Central memory CD4-positive, alpha-beta T cell (primary cell): ENCODE measurements around the gene LIMCH1.

Experiments used
- DNase-seq: peaks from one replicate; pipeline ENCODE4 v3.0.0; 2022

The LIMCH1 gene

GRCh38 chr4:41744572-41745291 is 206.8 kb downstream of the LIMCH1 start:
- DNase-seq: no peak

GRCh38 chr4:41745292-41746024 is 207.5 kb downstream of the LIMCH1 start:
- DNase-seq: no peak

- no peak for DNase-seq
These were observed 208.1 kb downstream of the LIMCH1 start for GRCh38 chr4:41746025-41746439.

- no peak for DNase-seq
These were observed 208.7 kb downstream of the LIMCH1 start for GRCh38 chr4:41746440-41747229.

GRCh38 chr4:41747230-41748055 is 209.5 kb downstream of the LIMCH1 start:
- DNase-seq: no peak

- no peak for DNase-seq
These were observed 210.2 kb downstream of the LIMCH1 start for GRCh38 chr4:41748074-41748570.

GRCh38 chr4:41748571-41749475 is 210.9 kb downstream of the LIMCH1 start, which contains the start of gene PHOX2B:
TSS of gene PHOX2B (minus strand) at chr4:41748725. CDS start at chr4:41748610, 115 bp downstream.
- no peak for DNase-seq

GRCh38 chr4:41749631-41750039 is 211.7 kb downstream of the LIMCH1 start:
- DNase-seq: no peak
